Stimulated activated CD4-positive, alpha-beta T cell treated with anti-CD3 and anti-CD28 coated beads, TNF-alpha, amount 100 ng/mL, for 1 hour (primary cell): ENCODE results near the gene AADACL4.
"Not testable (repeated sequence)": the region's sequence is repeated elsewhere in the genome, so short reads cannot be mapped to it uniquely, and the experiment has no call there.

ENCODE experiments used
- DNase-seq, 3 donors: peaks; one replicate each; pipeline ENCODE4 v3.0.0-alpha.2; 2020; ENCODE audit warnings: low read depth in 3 of 3, low spot score in 1 of 3

Gene AADACL4

GRCh38 chr1:12657885-12658512 is 14.1 kb downstream of the AADACL4 start:
- DNase-seq, result not testable (repeated sequence)

DNA sequence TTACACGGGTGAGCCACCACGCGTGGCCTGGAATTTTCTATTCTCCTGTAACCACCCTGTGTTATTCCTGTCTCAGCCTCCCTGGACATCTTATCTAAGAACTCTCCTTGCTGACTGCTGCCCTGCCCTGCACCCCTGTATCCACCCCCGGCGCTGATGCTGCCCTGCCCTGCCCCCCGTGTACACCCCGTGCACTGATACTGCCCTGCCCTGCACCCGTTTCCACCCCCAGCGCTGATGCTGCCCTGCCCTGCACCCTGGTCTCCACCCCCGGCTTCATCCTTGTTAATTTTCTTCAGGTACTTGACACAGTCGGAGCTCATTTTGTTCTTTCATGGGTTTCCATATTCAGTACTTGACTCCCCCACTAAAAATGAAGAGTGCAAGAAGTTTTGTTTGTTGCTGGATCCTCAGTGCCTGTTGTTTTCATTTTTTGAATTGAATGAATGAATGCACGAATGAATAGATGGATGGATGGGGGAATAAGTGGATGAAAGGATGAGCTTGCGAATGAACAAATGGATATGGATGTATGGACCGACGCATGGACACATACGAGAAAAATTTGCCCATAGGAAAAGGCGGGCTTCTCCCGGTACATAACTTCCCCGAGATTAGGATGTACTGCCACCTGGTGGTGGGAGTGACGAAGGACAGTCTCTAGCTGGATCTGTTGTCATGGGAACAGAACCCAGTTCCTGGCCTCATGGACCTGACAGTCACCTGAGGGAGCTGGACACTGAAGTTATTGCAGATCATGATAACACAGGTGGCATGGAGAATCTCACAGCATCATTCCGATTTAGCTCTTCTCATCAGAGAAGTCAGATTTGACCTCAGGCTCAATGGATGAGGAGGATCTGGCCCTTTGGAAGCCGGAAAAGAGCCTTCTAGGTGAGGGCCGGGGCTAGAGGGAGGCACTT is 14.9 kb downstream of the AADACL4 start:
- DNase-seq, result peak; percentile 28 to 50 (median 44)

DNA sequence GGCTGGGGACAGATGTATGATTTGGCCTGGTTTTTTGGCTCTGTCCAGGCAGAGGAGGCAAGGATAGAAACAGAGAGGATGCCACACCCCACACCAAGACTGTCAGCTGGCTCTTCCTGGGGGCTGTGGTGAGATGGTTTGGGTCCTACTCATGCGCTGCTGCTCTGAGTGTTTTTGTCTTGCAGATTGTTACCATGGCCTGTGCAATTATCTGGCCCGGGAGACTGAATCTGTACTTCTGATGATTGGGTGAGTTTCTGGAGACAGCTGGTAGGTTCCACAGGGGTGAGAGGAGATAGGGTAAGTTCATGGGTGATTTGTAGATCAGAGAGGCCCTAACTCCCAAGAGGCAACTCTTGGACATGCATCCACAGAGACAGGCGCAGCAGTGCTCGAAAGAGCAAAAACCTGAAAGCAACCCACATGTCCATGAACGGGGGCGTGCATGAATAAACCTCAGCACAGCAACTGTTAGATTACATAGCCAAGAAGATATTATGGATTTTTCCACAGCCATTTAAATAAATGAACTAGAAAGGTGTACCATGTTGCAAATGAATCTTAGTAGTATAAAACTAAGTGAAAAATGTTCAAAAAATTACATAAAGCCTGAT is 17.8 kb downstream of the AADACL4 start:
- no peak for DNase-seq

GRCh38 chr1:12662556-12662955 is 18.7 kb downstream of the AADACL4 start:
- no peak for DNase-seq

DNA sequence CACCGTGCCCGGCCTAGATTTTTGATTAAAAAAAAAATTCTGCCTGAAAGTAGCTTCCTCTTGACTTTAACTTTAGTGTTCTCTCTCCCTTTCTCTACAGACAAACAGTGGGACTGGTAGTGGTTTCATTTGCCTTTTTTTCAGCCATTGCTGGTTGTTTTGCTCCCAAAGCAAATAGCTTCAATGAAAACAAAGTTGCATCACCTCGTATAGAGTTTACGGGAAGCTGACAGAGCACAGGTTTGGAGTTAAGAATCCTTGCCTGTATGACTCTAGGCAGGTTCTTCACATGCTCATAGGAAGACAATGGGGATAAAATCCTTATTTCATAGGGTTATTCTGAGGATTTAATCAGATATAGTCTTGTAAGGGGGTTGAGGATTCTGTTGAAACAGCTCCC is 21.6 kb downstream of the AADACL4 start:
- DNase-seq, result no peak

DNA sequence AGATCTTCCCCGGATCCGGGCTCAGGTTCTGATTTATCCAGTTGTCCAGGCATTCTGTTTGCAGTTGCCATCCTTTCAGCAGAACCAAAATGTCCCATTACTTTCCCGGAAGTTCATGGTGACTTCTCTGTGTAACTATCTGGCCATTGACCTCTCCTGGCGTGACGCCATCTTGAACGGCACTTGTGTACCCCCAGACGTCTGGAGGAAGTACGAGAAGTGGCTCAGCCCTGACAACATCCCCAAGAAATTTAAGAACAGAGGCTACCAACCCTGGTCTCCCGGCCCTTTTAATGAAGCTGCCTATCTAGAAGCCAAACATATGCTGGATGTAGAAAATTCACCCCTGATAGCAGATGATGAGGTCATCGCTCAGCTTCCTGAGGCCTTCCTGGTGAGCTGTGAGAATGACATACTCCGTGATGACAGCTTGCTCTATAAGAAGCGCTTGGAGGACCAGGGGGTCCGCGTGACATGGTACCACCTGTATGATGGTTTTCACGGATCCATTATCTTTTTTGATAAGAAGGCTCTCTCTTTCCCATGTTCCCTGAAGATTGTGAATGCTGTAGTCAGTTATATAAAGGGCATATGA is 22.4 kb downstream of the AADACL4 start:
- DNase-seq, result no peak

DNA sequence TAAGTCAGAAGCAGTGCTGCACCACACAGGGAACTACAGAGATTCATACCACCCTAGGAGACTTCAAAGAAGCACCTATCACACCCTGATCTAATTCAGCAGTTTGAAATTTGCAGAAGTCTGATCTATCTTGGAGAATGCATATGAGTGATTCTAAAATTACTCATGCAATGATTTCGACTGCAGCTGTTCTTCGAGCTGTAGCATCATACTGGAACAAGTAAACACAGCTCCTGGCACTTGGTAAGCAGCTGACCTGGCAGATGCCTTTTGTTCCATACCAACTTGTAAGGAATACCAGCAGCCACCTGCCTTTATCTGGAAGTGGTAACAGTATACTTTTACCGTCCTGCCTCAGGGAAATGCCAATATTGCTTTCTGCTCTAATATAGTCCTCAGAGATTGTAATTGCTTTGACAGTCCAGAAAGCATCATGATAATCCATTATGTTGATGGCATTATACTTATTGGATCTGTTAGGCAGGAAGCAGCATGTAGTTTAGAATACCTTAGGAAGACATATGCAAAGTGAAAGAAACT is 25.7 kb downstream of the AADACL4 start:
- no peak for DNase-seq

DNA sequence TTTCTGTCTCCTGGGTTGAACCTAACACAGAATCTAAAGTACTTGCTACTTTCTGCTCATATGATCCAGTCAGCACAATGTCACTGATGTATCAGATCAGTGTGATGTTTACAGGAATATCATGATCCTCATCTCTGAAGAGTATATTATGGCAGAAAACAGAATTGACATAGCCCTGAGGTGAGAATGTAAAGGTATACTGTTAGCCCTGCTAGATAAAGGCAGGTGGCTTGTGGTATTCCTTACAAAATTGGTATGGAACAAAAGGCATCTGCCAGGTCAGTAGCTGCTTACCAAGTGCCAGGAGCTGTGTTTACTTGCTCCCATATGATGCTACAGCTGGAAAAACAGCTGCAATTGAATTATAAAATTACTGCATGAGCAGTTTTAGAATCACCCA is 30.5 kb downstream of the AADACL4 start:
- DNase-seq, result no peak

DNA sequence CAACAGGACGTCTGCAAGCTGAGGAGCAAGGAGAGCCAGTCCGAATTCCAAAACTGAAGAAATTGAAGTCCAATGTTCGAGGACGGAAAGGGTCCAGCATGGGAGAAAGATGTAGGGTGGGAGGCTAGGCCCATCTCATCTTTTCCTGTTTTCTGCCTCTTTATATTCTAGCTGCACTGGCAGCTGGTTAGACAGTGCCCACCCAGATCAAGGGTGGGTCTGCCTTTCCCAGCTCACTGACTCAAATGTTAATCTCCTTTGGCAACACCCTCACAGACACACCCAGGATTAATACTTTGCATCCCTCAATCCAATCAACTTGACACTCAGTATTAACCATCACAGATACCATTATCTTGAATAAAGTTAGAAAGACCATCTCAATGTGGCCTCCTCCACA is 32.2 kb downstream of the AADACL4 start:
- not testable (repeated sequence) for DNase-seq

GRCh38 chr1:12677565-12677964 is 33.7 kb downstream of the AADACL4 start:
- no peak for DNase-seq

DNA sequence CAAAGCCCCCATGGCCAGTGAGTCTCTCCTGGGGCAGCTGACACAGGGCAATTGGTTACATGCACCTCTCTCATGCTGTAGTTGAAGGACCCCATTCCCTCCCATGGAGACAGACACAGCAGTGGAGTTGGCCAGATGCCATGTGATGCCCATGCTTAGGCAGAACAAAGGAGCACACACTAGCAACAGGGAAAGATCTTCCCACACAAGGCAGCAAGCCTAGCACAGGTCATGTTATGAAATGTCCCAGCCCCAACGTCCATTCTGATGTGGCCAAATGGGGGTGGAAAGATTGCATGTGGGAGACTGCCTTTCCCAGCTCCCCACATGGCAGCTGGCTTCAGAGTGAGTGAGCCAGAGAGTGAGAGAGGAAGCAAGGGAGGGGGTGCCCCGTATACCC is 34.5 kb downstream of the AADACL4 start:
- no peak for DNase-seq

DNA sequence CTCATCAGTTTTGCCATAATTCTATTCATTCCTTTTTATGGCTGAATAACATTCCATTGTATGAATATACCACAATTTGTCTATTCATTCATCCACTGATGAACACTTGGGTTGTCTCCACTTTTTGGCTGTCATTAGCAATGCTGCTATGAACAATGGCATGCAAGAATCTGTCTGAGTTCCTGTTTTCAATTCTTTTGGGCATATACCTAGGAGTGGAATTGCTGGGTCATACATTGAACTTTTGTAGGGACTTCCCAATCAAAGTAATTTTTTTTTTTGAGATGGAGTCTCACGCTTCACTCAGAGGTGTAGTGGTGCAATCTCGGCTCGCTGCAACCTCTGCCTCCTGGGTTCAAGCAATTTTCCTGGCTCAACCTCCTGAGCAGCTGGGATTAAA is 34.9 kb downstream of the AADACL4 start:
- DNase-seq, result no peak

DNA sequence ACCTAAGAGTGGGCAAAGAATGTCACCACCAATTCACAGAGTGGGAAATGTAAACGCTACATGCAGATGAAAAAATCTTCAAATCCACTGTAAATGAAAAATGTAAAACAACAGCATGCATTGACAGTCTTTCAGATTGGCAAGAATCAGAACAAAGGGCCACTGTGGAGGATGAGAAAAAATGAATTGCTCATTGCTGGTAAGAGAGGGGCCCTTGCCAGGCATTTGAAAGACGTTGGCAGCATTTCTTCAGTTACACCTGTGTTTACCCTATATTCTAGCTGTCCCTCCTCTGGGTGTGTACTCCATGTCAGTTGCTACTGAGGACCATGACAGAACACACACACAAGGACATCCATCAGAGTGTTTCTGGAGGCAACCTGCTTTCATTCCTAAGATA is 46.3 kb downstream of the AADACL4 start:
- DNase-seq, result no peak

DNA sequence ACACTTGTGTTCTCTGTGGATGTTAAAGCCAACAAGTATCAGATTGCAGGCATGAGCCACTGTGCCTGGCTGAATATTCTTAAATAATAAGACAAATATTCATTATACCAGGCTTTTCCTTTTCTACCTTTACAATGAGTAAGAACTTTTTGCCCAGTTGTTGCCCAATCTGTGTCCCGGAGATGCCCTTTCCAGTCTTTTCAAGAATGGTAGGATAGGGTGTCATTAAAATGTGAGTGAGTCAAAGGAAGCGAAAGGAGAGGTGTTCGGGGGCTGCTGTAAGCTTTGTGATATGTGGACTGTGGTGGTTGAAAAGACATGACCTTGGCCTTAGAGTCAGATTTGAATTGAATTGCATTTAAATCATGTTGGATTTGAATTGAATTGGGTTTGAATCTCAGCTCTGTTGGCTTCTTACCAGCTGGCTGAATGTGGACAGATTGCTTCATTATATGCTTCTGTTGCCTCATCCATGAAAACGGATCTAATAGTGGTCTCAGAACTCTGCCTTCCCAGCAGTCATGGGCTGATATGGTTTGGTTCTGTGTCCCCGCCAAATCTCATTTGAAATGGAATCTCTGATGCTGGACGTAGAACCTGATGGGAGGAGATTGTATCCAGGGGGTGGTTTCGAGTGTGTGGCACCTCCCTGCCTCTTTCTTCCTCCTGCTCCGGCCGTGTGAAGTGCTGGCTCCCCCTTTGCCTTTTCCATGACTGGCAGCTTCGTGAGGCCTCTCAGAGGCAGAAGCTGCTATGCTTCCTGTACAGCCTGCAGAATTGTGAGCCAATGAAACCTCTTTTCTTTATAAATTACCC is 49.3 kb downstream of the AADACL4 start:
- no peak for DNase-seq

- no peak for DNase-seq
These were observed 52.8 kb downstream of the AADACL4 start for GRCh38 chr1:12696658-12697057.

DNA sequence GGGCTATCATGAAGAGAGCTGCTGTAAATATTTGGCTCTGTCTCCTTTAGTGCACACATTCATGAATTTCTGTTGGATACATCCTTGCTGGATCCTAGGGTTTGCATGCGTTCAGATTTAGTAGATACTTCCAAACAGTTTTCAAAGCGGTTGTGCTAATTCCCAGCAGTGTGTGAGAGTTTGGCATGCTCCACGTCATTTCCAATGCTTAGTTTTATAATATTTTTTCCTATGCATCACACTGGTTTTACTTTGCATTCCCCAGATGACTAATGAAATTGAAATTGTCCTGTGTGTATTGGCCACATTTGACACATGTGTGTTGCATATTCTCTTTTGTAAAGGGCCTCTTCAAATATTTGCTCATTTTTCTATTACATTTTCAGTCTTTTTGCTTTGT is 53.5 kb downstream of the AADACL4 start:
- no peak for DNase-seq

GRCh38 chr1:12703821-12704451 is 60.1 kb downstream of the AADACL4 start:
- DNase-seq, result no peak

DNA sequence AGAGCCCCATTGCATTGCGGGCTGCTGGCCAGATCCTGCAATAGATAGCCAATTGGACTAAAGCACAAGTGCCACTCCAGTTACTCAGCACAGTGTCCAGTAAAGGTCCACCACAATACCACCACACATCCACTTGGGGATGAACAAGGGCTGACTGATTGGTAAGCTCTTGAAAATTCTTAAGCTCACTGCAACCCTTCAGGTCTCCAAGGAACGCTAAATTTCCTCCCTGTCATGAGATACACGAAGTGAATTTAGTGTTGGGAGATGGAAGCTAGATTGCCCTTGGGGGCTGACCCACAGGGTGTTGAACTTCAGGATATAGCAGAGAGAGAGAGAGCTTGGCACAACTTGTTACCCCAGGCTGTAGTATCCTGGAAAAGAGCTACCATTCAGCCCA is 62.2 kb downstream of the AADACL4 start:
- no peak for DNase-seq

DNA sequence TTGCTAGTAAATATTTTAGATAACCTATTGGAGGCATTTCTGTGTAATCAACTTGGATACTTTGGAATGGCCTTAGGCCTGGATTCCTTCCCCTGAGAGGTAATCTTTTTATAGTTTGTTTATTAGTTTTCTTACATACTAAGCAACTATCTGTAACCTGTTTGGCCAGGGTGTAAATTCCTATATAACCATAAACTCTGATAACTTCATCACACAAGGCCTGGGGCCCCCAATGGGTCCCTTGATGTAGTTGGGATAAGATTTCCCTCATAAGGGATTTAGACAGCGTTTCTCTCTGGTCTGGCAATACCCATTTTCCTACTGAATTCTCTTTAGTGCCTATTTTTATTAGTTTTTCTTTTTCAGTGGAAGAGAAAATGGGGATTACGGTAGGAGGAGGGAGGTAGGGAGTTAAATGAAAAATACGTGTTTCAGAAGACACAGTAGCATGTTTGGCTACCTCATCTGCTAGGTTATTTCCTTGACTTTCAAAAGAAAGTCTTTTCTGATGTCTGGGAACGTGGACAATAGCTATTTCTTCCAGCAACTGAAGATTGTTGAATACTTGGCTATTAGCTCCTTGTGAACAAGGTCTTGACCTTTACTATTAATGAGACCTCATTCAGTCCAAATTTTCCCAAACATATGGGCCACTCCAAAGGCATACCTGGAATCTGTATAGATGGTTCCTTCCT is 64.7 kb downstream of the AADACL4 start:
- no peak for DNase-seq

DNA sequence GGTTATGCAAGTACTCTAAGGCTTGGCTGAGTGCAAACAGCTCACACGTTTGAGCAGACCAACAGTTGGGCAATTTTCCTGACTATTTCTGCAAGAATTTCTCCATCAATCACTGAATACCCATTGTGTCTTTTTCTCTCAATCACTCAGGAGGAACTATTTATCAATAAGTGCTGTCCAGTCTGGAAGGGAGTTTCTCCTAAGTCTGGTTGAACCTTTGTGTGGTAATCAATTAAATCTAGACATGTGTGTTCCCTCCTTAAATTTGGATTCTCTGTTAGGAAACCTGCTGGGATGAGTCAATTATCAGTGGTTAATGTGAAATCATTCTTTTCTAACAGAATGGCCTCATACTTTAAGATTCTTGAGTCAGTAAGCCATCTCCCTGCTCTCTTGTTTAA is 65.2 kb downstream of the AADACL4 start:
- no peak for DNase-seq
